Upper lobe of left lung (tissue), 6 donors: Measurements from ENCODE around the gene WDR19. TPM values are rescaled to one million over a fixed set of nuclear protein-coding genes. Genes with fewer than 3 reads are reported as not detected.
"Not testable (repeated sequence)": the region's sequence is repeated elsewhere in the genome, so short reads cannot be mapped to it uniquely, and the experiment has no call there.

Source experiments
- ATAC-seq, 2 donors: fragments of 200-7000 bp; cut with Tn5 transposase; one replicate each; pipeline ENCODE4 v1.9.1; 2022; ENCODE audit warnings: mild to moderate bottlenecking in 2 of 2, moderate library complexity in 2 of 2; ENCODE audit not compliant: low FRiP score in 2 of 2
- DNase-seq, 2 donors: peaks; one replicate each; pipeline ENCODE4 v3.0.0-alpha.2; 2019 to 2020
- H3K27ac ChIP-seq, 4 donors: fragments of 200-600 bp; sonication (generic); one replicate each; pipeline ENCODE4 v1.5.1; 2016 to 2019
- H3K27me3 ChIP-seq, 4 donors: fragments of 200-600 bp; sonication (generic); one replicate each; pipeline ENCODE4 v1.5.1; 2017 to 2019
- H3K36me3 ChIP-seq, 4 donors: fragments of 200-600 bp; sonication (generic); one replicate each; pipeline ENCODE4 v1.5.1; 2016 to 2019
- H3K4me1 ChIP-seq, 4 donors: fragments of 200-600 bp; sonication (generic); one replicate each; pipeline ENCODE4 v1.5.1; 2018 to 2019
- H3K4me3 ChIP-seq, 4 donors: fragments of 200-600 bp; sonication (generic); one replicate each; pipeline ENCODE4 v1.5.1; 2017 to 2019; ENCODE audit warnings: mild to moderate bottlenecking in 2 of 4, moderate library complexity in 1 of 4
- H3K9me3 ChIP-seq, 4 donors: fragments of 200-600 bp; sonication (generic); one replicate each; pipeline ENCODE4 v1.5.1; 2018 to 2019
- CTCF ChIP-seq, 6 experiments: fragments of 450-650 bp in 4 of 6; fragments of 200-600 bp in 2 of 6; sonication (generic) in 2 of 6; IDR thresholded peaks; one replicate each; pipeline ENCODE4 v1.5.1; 2016 to 2019; ENCODE audit warnings: antibody characterized with exemption in 6 of 6
- EP300 ChIP-seq, 4 donors: sonication (generic); formaldehyde crosslinking; IDR thresholded peaks; one replicate each; pipeline ENCODE4 v1.5.1; 2017; ENCODE audit warnings: antibody characterized with exemption in 4 of 4, control low read depth in 2 of 4
- POLR2A ChIP-seq, 4 donors: fragments of 450-650 bp; IDR thresholded peaks; one replicate each; pipeline ENCODE4 v1.5.1; 2016 to 2017; ENCODE audit warnings: antibody characterized with exemption in 4 of 4, mild to moderate bottlenecking in 2 of 4
- POLR2AphosphoS5 ChIP-seq, 2 donors: sonication (generic); formaldehyde crosslinking; IDR thresholded peaks; one replicate each; pipeline ENCODE4 v1.5.1; 2017; ENCODE audit warnings: antibody characterized with exemption in 2 of 2
- WGBS, 2 donors: methylation state at CpG; one replicate each; pipeline ENCODE4 v1.1.5; 2017 to 2018; 5-methylcytosine and 5-hydroxymethylcytosine counted together
- total RNA-seq, 6 donors: library from RNA; depleted of rRNA in 4 of 6; stranded (reverse); fragments of >200 nt in 4 of 6; gene quantifications; one replicate each; pipeline versions ENCODE4 v1.1.0 to v1.2.1, GENCODE V29; 2016 to 2021
- donor health status: DM: no; HTN: no; CAD: no; lungs with moderate emphysema.
- donor health status: DM: no; HTN: yes; CAD: no; lungs with severe emphysema.

Gene WDR19
- 100 to 1,000 TPM in 1 of 6 donors, 10 to 100 TPM in 5; 27.1 to 211 (median 52.3) TPM for total RNA-seq

DNA sequence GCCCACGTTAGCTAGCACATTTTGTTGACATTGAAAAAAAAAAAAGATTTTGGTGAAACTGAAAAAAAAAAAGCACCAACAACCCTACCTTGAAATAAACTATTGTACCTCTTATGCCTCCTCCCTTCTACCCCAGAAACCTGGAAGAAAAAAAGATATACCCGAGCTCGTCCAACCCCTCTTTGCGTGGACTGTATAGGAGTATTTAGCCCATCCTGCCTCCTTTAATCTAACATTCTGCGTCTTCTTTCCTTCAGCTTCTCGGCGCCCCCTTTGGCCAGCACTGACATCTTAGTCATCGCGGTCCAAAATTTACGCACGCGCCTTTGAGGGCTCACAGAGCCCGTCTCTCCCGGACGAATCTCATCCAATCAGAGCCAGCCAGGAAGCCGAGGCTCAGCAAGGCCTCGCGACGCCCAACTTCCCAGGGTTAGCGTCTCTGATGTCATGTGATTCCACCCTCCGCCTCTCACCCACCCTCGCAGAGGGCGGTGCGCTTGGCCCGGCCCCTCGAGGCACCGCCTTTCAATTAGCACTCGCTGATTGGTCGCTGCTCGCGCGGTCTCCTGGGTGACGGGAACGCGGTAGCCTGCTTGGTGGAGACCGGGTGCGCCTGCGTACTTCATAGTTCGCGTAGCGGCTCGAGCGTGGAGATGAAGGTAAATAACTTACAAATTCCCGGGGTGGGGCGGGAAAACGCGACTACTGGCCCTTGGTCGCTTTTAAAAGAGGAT, at the start of gene WDR19:
TSS of gene WDR19 (plus strand) at position 625 of the 734 bp plus-strand sequence. CDS start at position 654, 29 bp downstream.
- TF ChIP-seq POLR2A (IDR thresholded peaks at IDR 0.05) (peak in 2 of 4 donors; percentile 16 to 59), POLR2AphosphoS5 (IDR thresholded peaks at IDR 0.05) (peak; percentile 29 to 78), CTCF (IDR thresholded peaks at IDR 0.05) (peak in 4 of 6 experiments; percentile 36 to 57 (median 52)), EP300 (IDR thresholded peaks at IDR 0.05) (no peak)
- WGBS, 2 donors, result 0 to 1% methylated on average over 31 to 47 of the region's 48 CpGs
- Histone ChIP-seq H3K9me3 (no peaks in the 10 kb centered on the region), H3K27me3 (no peaks in the 10 kb centered on the region), H3K4me1 (peaks cover 4 to 8% (median 7%) of the 10 kb centered on the region in 4 donors), H3K36me3 (no peaks in the 10 kb centered on the region), H3K4me3 (peak within 1 kb of the TSS; percentile 70 to 87 (median 78)), H3K27ac (peak within 1 kb of the TSS; percentile 13 to 82 (median 69))
- ATAC-seq, result peak; percentile 100
- peak; percentile 98 to 100 for DNase-seq

DNA sequence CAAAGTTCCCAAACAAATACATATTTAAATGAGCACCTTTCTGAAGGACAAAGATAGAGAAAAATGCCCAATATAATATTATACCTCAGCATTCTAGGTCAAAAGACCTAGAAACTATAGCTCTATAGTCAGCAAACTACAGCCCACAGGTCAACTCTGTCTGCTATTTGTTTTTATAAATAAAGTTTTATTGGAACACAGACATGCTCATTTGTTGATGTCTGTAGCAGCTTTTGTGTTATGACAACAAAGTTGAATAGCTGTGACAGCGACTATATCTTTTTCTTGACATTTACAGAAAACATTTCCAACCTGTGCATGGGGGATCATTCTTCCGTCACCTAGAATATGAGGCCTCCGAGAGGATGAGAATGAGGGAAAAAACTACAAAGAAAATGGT, 48.7 kb upstream of the WDR19 start:
- peaks cover 0 to 8% (median 5%) of the 10 kb centered on the region in 4 donors for H3K4me1 ChIP-seq
- H3K9me3 ChIP-seq, result no peaks in the 10 kb centered on the region
- no peak for TF ChIP-seq POLR2AphosphoS5 (IDR thresholded peaks at IDR 0.05)
- TF ChIP-seq CTCF (IDR thresholded peaks at IDR 0.05), result no peak
- TF ChIP-seq POLR2A (IDR thresholded peaks at IDR 0.05), result no peak
- TF ChIP-seq EP300 (IDR thresholded peaks at IDR 0.05), result no peak
- DNase-seq, result no peak
- no peak overlapping the region for H3K27ac ChIP-seq
- no peaks in the 10 kb centered on the region for H3K36me3 ChIP-seq
- no peak for ATAC-seq
- H3K4me3 ChIP-seq, result no peak overlapping the region
- WGBS, 2 donors, result 96 to 98% methylated on average over 3 of the region's 3 CpGs
- no peaks in the 10 kb centered on the region for H3K27me3 ChIP-seq

DNA sequence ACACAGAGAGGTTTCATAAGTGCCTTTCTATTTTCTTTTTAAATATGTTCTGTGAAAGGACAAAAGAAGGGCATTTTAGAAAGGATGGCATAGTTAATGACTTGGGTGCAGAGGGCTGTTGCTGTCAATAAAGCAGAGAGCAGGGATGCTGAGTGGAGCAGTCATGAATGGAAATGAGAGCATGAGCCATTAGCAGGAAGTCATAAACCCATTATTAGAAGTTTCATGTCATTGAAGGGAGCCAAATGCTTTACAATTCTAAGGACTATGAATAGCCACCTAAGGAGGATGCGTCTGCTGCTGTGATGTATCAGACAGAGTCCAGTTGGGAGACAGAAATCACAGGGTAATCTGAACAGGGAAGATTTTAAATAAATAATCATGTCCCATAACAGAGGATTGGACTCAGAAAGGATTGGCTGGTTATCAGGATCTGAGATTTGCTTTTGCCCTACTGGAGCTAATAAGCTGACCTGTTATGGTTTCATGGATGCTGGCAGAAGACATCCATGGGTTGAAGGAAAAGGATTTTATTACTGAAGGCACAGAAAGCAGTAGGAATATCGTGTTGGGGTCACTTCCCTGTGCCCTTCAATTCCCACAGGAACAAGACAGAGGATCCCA, 47.5 kb upstream of the WDR19 start:
- TF ChIP-seq POLR2A (IDR thresholded peaks at IDR 0.05), result no peak
- no peak for TF ChIP-seq EP300 (IDR thresholded peaks at IDR 0.05)
- no peak for TF ChIP-seq POLR2AphosphoS5 (IDR thresholded peaks at IDR 0.05)
- no peak for TF ChIP-seq CTCF (IDR thresholded peaks at IDR 0.05)
- Histone ChIP-seq H3K27ac (no peak overlapping the region), H3K4me1 (peaks cover 0 to 8% (median 5%) of the 10 kb centered on the region in 4 donors), H3K36me3 (no peaks in the 10 kb centered on the region), H3K27me3 (no peaks in the 10 kb centered on the region), H3K4me3 (no peak overlapping the region), H3K9me3 (no peaks in the 10 kb centered on the region)
- ATAC-seq (no peak), DNase-seq (no peak)
- WGBS, 2 donors, result 55 to 61% methylated on average over 2 of the region's 2 CpGs

GRCh38 chr4:39138227-39138626, 44.1 kb upstream of the WDR19 start:
- not testable (repeated sequence) for H3K27ac ChIP-seq, H3K9me3 ChIP-seq, ATAC-seq, H3K36me3 ChIP-seq, H3K4me1 ChIP-seq, H3K4me3 ChIP-seq, H3K27me3 ChIP-seq, DNase-seq
- WGBS, 2 donors, result 82 to 85% methylated on average over 3 of the region's 3 CpGs

GRCh38 chr4:39146211-39146610, 36.1 kb upstream of the WDR19 start:
- ATAC-seq (no peak), DNase-seq (no peak)
- no peaks in the 10 kb centered on the region for H3K27me3 ChIP-seq
- no peak overlapping the region for H3K4me3 ChIP-seq
- H3K9me3 ChIP-seq, result no peaks in the 10 kb centered on the region
- no peaks in the 10 kb centered on the region for H3K4me1 ChIP-seq
- H3K27ac ChIP-seq, result no peak overlapping the region
- TF ChIP-seq POLR2AphosphoS5 (IDR thresholded peaks at IDR 0.05), result no peak
- no peak for TF ChIP-seq POLR2A (IDR thresholded peaks at IDR 0.05)
- no peak for TF ChIP-seq CTCF (IDR thresholded peaks at IDR 0.05)
- no peak for TF ChIP-seq EP300 (IDR thresholded peaks at IDR 0.05)
- H3K36me3 ChIP-seq, result no peaks in the 10 kb centered on the region
- 78 to 95% methylated on average over 1 of the region's 1 CpG for WGBS, 2 donors
